Ovary (tissue), 3 donors: Measurements from ENCODE around the gene P3H4.

ENCODE experiments used
- EP300 ChIP-seq: sonication (generic); formaldehyde crosslinking; IDR thresholded peaks from one replicate; pipeline ENCODE4 v1.6.1; 2017; ENCODE audit warnings: antibody characterized with exemption
- POLR2A ChIP-seq: fragments of 450-650 bp; IDR thresholded peaks from one replicate; pipeline ENCODE4 v1.6.1; 2017; ENCODE audit warnings: antibody characterized with exemption, mild to moderate bottlenecking, moderate library complexity
- TF ChIP-seq, protein P1 (sequence below), 3 donors: fragments of 450-650 bp in 2 of 3; fragments of 200-600 bp in 1 of 3; IDR thresholded peaks; one replicate each; pipeline versions ENCODE4 v1.5.1 to v1.8.0; 2016 to 2022; ENCODE audit warnings: antibody characterized with exemption in 3 of 3, mild to moderate bottlenecking in 1 of 3
- donor health status: DM: no; HTN: no; CAD: no.

DNA sequence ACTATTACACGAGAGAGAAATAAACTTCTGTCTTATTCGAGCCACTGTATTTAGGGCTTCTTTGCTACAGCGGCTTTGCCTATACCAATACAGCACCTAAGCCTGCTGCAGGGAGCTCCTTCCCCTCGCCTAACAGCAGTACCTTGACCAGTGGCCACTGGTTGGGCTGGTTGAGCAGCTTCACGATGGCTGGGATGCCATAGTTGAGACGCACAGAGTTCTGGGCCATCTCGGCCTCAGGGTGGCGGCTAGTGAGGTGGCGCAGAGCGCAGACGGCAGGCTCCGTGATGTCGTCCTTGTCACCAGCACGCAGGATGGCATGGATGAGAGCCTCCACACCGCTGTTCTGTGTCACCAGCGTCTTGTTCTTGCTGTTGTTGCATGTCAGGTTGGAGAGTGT, 48.9 kb downstream of the P3H4 start:
- no peak for TF ChIP-seq POLR2A
- TF ChIP-seq, protein P1, sequence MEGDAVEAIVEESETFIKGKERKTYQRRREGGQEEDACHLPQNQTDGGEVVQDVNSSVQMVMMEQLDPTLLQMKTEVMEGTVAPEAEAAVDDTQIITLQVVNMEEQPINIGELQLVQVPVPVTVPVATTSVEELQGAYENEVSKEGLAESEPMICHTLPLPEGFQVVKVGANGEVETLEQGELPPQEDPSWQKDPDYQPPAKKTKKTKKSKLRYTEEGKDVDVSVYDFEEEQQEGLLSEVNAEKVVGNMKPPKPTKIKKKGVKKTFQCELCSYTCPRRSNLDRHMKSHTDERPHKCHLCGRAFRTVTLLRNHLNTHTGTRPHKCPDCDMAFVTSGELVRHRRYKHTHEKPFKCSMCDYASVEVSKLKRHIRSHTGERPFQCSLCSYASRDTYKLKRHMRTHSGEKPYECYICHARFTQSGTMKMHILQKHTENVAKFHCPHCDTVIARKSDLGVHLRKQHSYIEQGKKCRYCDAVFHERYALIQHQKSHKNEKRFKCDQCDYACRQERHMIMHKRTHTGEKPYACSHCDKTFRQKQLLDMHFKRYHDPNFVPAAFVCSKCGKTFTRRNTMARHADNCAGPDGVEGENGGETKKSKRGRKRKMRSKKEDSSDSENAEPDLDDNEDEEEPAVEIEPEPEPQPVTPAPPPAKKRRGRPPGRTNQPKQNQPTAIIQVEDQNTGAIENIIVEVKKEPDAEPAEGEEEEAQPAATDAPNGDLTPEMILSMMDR (IDR thresholded peaks at IDR 0.05), result no peak
- TF ChIP-seq EP300, result no peak
